WTC11 (cell line): ENCODE results near the gene H2AZ2. TPM values are rescaled to one million over a fixed set of nuclear protein-coding genes. Genes with fewer than 3 reads are reported as not detected.

Source experiments
- ATAC-seq: fragments of 200-7000 bp; cut with Tn5 transposase; 2 replicates; pipeline ENCODE4 v1.10.0; 2021; ENCODE audit warnings: mild to moderate bottlenecking, moderate library complexity
- CTCF ChIA-PET: fragments of 300-600 bp; sonication (Branson Sonifier 250); formaldehyde crosslinking; loops from one replicate; lab custom pipeline; 2021; ENCODE audit warnings: antibody characterized with exemption; lab: Charles Lee
- POLR2A ChIA-PET: fragments of 350-600 bp; sonication (Branson Sonifier 250); formaldehyde crosslinking; loops from one replicate; lab custom pipeline; 2021; ENCODE audit warnings: antibody characterized with exemption; lab: Charles Lee
- DNase-seq: peaks from one replicate; pipeline ENCODE4 v3.0.0; 2021; ENCODE audit warnings: low spot score
- H3K27ac Mint-ChIP-seq: 2 replicates; pipeline ENCODE4 v1.8.0; 2021; ENCODE audit warnings: mixed read lengths
- H3K27me3 Mint-ChIP-seq: 2 replicates; pipeline ENCODE4 v1.8.0; 2021; ENCODE audit warnings: low read depth, mild to moderate bottlenecking, moderate library complexity, mixed read lengths
- H3K36me3 Mint-ChIP-seq: 2 replicates; pipeline ENCODE4 v1.8.0; 2021; ENCODE audit warnings: mixed read lengths
- H3K4me1 Mint-ChIP-seq: 2 replicates; pipeline ENCODE4 v1.8.0; 2022; ENCODE audit warnings: mixed read lengths
- H3K4me3 Mint-ChIP-seq: 2 replicates; pipeline ENCODE4 v1.8.0; 2021; ENCODE audit warnings: mild to moderate bottlenecking, moderate library complexity, mixed read lengths
- H3K9me3 Mint-ChIP-seq: 2 replicates; pipeline ENCODE4 v1.8.0; 2021; ENCODE audit warnings: mixed read lengths
- CBFB ChIP-seq: sonication (generic); formaldehyde crosslinking; IDR thresholded peaks from 2 replicates; pipeline ENCODE4 v1.8.1; 2022; ENCODE audit warnings: mild to moderate bottlenecking, low read depth, missing genetic modification reagents
- ESRRA ChIP-seq: sonication (generic); formaldehyde crosslinking; IDR thresholded peaks from 2 replicates; pipeline ENCODE4 v1.8.1; 2022; ENCODE audit warnings: mild to moderate bottlenecking, missing genetic modification reagents, borderline replicate concordance
- GABPB1 ChIP-seq: sonication (generic); formaldehyde crosslinking; IDR thresholded peaks from 2 replicates; pipeline ENCODE4 v1.8.1; 2023; ENCODE audit warnings: mild to moderate bottlenecking, missing genetic modification reagents
- IRF2 ChIP-seq: sonication (generic); formaldehyde crosslinking; IDR thresholded peaks from 2 replicates; pipeline ENCODE4 v1.8.0; 2022; ENCODE audit warnings: low read depth, missing genetic modification reagents, borderline replicate concordance
- ZNF232 ChIP-seq: sonication (generic); formaldehyde crosslinking; IDR thresholded peaks from 2 replicates; pipeline ENCODE4 v1.8.0; 2022; ENCODE audit warnings: mild to moderate bottlenecking, missing genetic modification reagents
- ZNF416 ChIP-seq: fragments of 250-450 bp; sonication (Bioruptor Pico); IDR thresholded peaks from 2 replicates; pipeline ENCODE4 v1.9.0; 2021; ENCODE audit warnings: mild to moderate bottlenecking, inconsistent platforms
- ZNF671 ChIP-seq: fragments of 250-450 bp; sonication (Bioruptor Pico); IDR thresholded peaks from 2 replicates; pipeline ENCODE4 v1.8.0; 2021; ENCODE audit warnings: mild to moderate bottlenecking
- total RNA-seq: library from RNA; stranded (reverse); gene quantifications from 3 replicates; pipeline ENCODE4 v1.2.3, GENCODE V29; 2021
- TF ChIP-seq, protein P1 (sequence below): sonication (generic); formaldehyde crosslinking; IDR thresholded peaks from 2 replicates; pipeline ENCODE4 v1.8.1; 2022; ENCODE audit warnings: missing genetic modification reagents, borderline replicate concordance
- TF ChIP-seq, protein P2 (sequence below): fragments of 250-450 bp; sonication (Bioruptor Pico); conservative IDR thresholded peaks from 2 replicates; pipeline ENCODE4 v1.9.0; 2021; ENCODE audit warnings: mild to moderate bottlenecking
- TF ChIP-seq, protein P3 (sequence below): sonication (generic); formaldehyde crosslinking; conservative IDR thresholded peaks from 2 replicates; pipeline ENCODE4 v1.8.1; 2022; ENCODE audit warnings: mild to moderate bottlenecking, missing genetic modification reagents
- TF ChIP-seq, protein P4 (sequence below): sonication (generic); formaldehyde crosslinking; IDR thresholded peaks from 2 replicates; pipeline ENCODE4 v1.8.1; 2023; ENCODE audit warnings: mild to moderate bottlenecking, missing genetic modification reagents, borderline replicate concordance
- TF ChIP-seq, protein P5 (sequence below): fragments of 250-450 bp; sonication (Bioruptor Pico); IDR thresholded peaks from 2 replicates; pipeline ENCODE4 v1.9.0; 2021; ENCODE audit warnings: moderate library complexity, mild to moderate bottlenecking, inconsistent platforms, borderline replicate concordance

The H2AZ2 gene
- total RNA-seq, 1 experiment from 2014 or later, result 178 TPM

DNA sequence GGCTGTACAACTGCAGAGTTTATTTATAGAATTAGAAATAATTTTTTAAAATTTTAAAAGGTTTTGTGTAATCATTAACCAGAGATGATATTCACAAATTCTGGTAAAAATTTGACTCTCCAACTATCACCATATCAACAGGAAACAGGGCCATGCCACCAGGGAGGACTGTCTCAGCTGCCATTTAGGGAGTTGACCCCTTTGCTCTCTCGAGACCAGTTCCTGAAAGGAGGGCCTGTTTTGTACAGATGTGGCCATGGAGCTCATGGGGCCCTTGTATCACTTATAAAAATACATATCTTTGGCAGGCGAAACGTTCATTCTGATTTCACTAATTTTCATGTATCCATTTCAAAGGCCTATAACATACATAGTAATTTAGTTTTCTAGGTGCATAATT lies 20.3 kb downstream of the H2AZ2 start:
- TF ChIP-seq ESRRA (CRISPR knock-in tag) (no peak), ZNF416 (CRISPR knock-in tag) (no peak), CBFB (CRISPR knock-in tag) (no peak)
- ChIA-PET CTCF (interaction anchor here (1.5 kb wide), 1 partner anchor 20 kb away, joined by 3 read pairs; the partner anchor contains the start of gene H2AZ2), POLR2A (no interaction called here)
- DNase-seq, result no peak
- peaks cover 4% of the 10 kb centered on the region; the same call in 1 of the 2 replicates for H3K4me1 Mint-ChIP-seq
- peaks cover 40% of the 10 kb centered on the region for H3K36me3 Mint-ChIP-seq
- no peaks in the 10 kb centered on the region for H3K9me3 Mint-ChIP-seq
- H3K27ac Mint-ChIP-seq, result no peak overlapping the region
- ATAC-seq, result no peak
- H3K4me3 Mint-ChIP-seq, result no peak overlapping the region
- no peaks in the 10 kb centered on the region for H3K27me3 Mint-ChIP-seq

DNA sequence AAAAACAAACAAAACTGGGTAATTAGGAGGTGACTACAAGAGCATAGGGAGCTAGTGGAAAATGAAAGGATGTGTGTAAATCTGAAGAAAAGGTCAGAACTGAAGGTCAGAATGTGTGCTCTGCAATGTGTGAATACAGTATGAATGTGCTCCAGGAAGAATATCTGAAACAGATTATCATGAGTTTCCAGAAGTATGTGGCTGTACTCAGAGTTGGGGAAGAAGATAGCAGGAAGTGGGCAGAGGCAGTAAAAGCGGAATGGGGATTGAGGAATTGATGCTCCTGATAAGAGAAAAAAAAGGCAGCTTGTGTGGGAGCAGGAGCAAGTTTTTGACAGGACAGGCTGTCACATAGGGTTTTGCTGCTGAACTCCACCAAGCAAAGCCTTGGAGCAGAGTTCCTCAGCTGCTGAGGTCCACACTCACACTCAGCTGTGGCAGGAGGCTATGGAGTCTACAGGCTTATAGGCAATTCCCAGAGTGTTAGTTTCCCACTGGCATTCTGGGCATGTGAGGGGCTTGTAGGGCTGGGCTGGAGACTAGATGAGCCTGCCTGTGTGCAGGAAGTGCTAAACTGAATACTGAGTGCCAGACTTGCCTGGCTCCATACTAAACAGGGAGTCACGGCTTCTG lies 22.9 kb downstream of the H2AZ2 start:
- POLR2A ChIA-PET, result interaction anchor here (0.7 to 1.7 kb wide), 3 partner anchors 23 to 311 kb away, joined by 3 to 5 read pairs (median 4); no protein-coding TSS in a partner anchor
- Mint-ChIP-seq H3K4me3 (no peak overlapping the region), H3K36me3 (peaks cover 28% of the 10 kb centered on the region), H3K9me3 (no peaks in the 10 kb centered on the region), H3K27ac (peak overlapping the region; percentile 61), H3K27me3 (no peaks in the 10 kb centered on the region), H3K4me1 (peaks cover 4% of the 10 kb centered on the region; the same call in 1 of the 2 replicates)
- DNase-seq (no peak), ATAC-seq (no peak)
- TF ChIP-seq ZNF671 (CRISPR knock-in tag), result no peak
- TF ChIP-seq, protein P1, sequence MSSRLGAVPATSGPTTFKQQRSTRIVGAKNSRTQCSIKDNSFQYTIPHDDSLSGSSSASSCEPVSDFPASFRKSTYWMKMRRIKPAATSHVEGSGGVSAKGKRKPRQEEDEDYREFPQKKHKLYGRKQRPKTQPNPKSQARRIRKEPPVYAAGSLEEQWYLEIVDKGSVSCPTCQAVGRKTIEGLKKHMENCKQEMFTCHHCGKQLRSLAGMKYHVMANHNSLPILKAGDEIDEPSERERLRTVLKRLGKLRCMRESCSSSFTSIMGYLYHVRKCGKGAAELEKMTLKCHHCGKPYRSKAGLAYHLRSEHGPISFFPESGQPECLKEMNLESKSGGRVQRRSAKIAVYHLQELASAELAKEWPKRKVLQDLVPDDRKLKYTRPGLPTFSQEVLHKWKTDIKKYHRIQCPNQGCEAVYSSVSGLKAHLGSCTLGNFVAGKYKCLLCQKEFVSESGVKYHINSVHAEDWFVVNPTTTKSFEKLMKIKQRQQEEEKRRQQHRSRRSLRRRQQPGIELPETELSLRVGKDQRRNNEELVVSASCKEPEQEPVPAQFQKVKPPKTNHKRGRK (CRISPR knock-in tag), result no peak
- TF ChIP-seq ZNF232 (CRISPR knock-in tag), result no peak
- no peak for TF ChIP-seq IRF2 (CRISPR knock-in tag)
- TF ChIP-seq, protein P2, sequence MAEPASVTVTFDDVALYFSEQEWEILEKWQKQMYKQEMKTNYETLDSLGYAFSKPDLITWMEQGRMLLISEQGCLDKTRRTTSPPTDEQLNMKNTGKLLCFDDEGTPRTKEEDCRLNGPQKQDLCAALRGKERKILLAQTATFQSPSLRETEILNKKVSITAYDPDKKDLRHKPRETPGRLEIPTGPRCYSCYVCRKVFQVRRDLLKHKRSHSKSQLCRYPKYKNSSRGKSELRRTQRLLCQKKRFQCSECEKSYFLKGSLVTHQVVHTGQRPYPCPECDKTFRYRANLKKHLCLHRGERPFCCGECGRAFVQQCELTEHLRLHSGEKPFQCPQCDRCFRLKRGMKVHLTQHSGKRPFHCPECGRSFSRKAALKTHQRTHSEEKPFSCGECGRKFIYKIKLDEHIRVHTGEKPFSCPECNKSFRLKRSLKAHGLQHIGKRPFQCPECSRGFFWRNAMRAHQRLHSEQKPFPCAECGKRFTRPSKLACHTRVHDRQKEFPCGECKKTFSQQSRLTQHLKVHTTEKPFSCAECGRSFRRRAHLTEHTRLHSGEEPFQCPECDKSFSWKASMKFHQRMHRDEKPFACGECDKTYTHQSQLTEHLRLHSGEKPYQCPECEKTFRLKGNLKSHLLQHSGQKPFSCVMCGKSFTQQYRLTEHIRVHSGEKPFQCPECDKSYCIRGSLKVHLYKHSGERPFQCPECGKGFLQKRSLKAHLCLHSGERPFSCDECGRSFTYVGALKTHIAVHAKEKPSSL (CRISPR knock-in tag), result no peak
- TF ChIP-seq, protein P3, sequence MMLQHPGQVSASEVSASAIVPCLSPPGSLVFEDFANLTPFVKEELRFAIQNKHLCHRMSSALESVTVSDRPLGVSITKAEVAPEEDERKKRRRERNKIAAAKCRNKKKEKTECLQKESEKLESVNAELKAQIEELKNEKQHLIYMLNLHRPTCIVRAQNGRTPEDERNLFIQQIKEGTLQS (CRISPR knock-in tag), result no peak
- TF ChIP-seq GABPB1, result no peak
- TF ChIP-seq, protein P4, sequence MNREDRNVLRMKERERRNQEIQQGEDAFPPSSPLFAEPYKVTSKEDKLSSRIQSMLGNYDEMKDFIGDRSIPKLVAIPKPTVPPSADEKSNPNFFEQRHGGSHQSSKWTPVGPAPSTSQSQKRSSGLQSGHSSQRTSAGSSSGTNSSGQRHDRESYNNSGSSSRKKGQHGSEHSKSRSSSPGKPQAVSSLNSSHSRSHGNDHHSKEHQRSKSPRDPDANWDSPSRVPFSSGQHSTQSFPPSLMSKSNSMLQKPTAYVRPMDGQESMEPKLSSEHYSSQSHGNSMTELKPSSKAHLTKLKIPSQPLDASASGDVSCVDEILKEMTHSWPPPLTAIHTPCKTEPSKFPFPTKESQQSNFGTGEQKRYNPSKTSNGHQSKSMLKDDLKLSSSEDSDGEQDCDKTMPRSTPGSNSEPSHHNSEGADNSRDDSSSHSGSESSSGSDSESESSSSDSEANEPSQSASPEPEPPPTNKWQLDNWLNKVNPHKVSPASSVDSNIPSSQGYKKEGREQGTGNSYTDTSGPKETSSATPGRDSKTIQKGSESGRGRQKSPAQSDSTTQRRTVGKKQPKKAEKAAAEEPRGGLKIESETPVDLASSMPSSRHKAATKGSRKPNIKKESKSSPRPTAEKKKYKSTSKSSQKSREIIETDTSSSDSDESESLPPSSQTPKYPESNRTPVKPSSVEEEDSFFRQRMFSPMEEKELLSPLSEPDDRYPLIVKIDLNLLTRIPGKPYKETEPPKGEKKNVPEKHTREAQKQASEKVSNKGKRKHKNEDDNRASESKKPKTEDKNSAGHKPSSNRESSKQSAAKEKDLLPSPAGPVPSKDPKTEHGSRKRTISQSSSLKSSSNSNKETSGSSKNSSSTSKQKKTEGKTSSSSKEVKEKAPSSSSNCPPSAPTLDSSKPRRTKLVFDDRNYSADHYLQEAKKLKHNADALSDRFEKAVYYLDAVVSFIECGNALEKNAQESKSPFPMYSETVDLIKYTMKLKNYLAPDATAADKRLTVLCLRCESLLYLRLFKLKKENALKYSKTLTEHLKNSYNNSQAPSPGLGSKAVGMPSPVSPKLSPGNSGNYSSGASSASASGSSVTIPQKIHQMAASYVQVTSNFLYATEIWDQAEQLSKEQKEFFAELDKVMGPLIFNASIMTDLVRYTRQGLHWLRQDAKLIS (CRISPR knock-in tag), result no peak
- TF ChIP-seq, protein P5, sequence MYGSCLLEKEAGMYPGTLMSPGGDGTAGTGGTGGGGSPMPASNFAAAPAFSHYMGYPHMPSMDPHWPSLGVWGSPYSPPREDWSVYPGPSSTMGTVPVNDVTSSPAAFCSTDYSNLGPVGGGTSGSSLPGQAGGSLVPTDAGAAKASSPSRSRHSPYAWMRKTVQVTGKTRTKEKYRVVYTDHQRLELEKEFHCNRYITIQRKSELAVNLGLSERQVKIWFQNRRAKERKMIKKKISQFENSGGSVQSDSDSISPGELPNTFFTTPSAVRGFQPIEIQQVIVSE (CRISPR knock-in tag), result no peak
- CTCF ChIA-PET, result no interaction called here
